HG03280 (cell line): Measurements from ENCODE around the gene SAXO2.
"Not testable (repeated sequence)": the region's sequence is repeated elsewhere in the genome, so short reads cannot be mapped to it uniquely, and the experiment has no call there.

Source experiments
- ATAC-seq: cut with Tn5 transposase; IDR thresholded peaks from one replicate; pipeline ENCODE4 v1.9.1; 2021; ENCODE audit warnings: mild to moderate bottlenecking, moderate library complexity; ENCODE audit not compliant: unreplicated experiment

The SAXO2 gene

GRCh38 chr15:82262422-82263026 is at the start of gene SAXO2, which contains the start of gene EFL1:
SAXO2 (plus strand) TSS chr15:82262818; CDS start chr15:82262880, 62 bp downstream.
EFL1 (minus strand) TSS chr15:82262734; CDS start chr15:82261778, 956 bp downstream.
- peak; percentile 98 for ATAC-seq

GRCh38 chr15:82216092-82216491 is 46.5 kb upstream of the SAXO2 start:
- not testable (repeated sequence) for ATAC-seq

GRCh38 chr15:82221535-82221934 is 41.1 kb upstream of the SAXO2 start:
- ATAC-seq = not testable (repeated sequence)

- no peak for ATAC-seq
Observed at GRCh38 chr15:82228750-82229149, 33.9 kb upstream of the SAXO2 start.

GRCh38 chr15:82231233-82231632 is 31.4 kb upstream of the SAXO2 start:
- no peak for ATAC-seq

- ATAC-seq = no peak
Observed at GRCh38 chr15:82231842-82232241, 30.8 kb upstream of the SAXO2 start.

- ATAC-seq = not testable (repeated sequence)
Observed at GRCh38 chr15:82237944-82238534, 24.6 kb upstream of the SAXO2 start.

GRCh38 chr15:82239685-82240391 is 22.8 kb upstream of the SAXO2 start:
- ATAC-seq = no peak

- ATAC-seq = not testable (repeated sequence)
Observed at GRCh38 chr15:82241836-82242499, 20.6 kb upstream of the SAXO2 start.

GRCh38 chr15:82243644-82244043 is 19.0 kb upstream of the SAXO2 start:
- not testable (repeated sequence) for ATAC-seq

GRCh38 chr15:82245956-82246355 is 16.7 kb upstream of the SAXO2 start:
- ATAC-seq = not testable (repeated sequence)

GRCh38 chr15:82248261-82248660 is 14.4 kb upstream of the SAXO2 start:
- not testable (repeated sequence) for ATAC-seq

GRCh38 chr15:82261566-82262421 is 824 bp upstream of the SAXO2 start:
- peak; percentile 12 for ATAC-seq

- ATAC-seq = no peak
Observed at GRCh38 chr15:82263350-82263749, 732 bp downstream of the SAXO2 start.

- ATAC-seq = not testable (repeated sequence)
Observed at GRCh38 chr15:82267137-82267536, 4.5 kb downstream of the SAXO2 start.

- ATAC-seq = not testable (repeated sequence)
Observed at GRCh38 chr15:82268454-82268853, 5.8 kb downstream of the SAXO2 start.

GRCh38 chr15:82272154-82272553 is 9.5 kb downstream of the SAXO2 start:
- ATAC-seq = no peak

GRCh38 chr15:82275410-82275809 is 12.8 kb downstream of the SAXO2 start:
- no peak for ATAC-seq

GRCh38 chr15:82281276-82281675 is 18.7 kb downstream of the SAXO2 start:
- ATAC-seq = not testable (repeated sequence)

GRCh38 chr15:82282386-82282785 is 19.8 kb downstream of the SAXO2 start:
- ATAC-seq = not testable (repeated sequence)
